ENCODE results near the gene ZSWIM9.

The ZSWIM9 gene

DNA sequence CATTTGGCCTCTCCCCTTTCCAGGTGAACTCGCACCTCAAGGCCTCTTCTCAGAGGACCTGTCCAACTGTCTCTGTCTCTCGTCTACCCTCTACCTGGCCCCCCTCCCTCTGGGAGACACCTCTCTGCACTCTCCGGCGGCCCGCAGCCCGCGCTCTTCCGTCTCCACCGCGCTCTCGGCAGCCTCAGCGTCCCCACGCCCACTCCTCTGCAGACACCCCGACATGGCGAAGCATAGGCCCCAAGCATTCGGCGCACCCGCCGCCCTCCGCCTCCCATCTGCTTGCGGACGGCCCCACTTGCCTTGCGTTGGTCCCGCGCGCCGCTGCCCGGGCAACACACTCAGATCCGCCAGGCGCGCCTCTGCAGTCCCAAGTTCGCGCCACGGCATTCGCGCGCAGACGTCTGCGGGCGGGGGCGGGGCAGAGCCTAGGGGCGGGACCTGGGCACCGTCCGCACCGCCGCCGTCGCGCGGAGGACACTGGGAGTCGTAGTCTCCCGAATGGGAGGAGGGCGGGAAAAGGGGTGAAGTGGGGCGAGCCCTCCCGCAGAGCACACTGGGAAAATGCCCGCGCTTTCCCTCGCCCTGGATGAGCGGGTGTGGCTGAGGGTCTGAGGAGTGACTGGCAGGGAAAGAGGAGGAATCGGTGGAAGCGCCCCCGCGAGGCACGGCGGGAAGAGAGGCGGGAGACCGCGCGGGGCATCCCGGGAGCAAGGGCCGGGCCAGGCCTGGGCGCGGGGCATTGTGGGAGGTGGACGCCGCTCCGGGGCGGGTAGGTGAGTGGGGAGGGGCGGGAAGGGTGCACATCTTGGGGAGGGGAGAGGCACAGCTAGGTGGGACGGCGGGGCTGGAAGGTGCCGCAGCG is at the start of gene ZSWIM9, which contains the start of gene LIG1:
TSS of gene ZSWIM9 (plus strand) at position 742 of the 865 bp plus-strand sequence. CDS start 1,123 bp downstream, outside the sequence.
TSS of gene LIG1 (minus strand) at position 406 of the 865 bp plus-strand sequence. CDS start 4,778 bp downstream, outside the sequence.
- Mint-ChIP-seq H3K4me3 (peak within 1 kb of the TSS; percentile 90), H3K27ac (peak within 1 kb of the TSS; percentile 90), H3K9me3 (no peaks in the 10 kb centered on the region), H3K36me3 (peaks cover 26% of the 10 kb centered on the region), H3K27me3 (no peaks in the 10 kb centered on the region), H3K4me1 (peaks cover 22% of the 10 kb centered on the region)
- peak; percentile 96 for ATAC-seq

DNA sequence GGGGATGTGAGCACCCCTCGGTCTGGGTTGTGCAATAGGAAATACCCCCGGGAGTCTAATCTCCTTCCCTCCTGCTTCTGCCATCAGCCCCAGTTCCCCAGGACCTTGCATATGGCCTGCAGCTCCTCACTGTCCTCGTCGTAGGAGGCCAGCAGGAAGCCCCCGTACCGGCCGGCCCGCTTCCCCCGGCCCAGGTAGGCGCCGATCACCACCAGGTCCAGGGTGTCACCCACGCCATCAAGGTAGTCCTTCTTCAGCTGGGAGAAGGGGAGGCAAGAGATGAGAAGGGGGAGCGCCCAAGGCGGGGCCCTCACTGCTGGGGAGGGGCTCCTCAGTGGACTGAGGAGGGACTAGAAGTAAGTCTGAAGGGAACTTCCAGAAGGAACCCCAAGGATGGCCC is 49.4 kb upstream of the ZSWIM9 start:
- Mint-ChIP-seq H3K9me3 (peaks cover 4% of the 10 kb centered on the region), H3K27ac (no peak overlapping the region), H3K4me3 (no peak overlapping the region), H3K36me3 (peaks cover 58% of the 10 kb centered on the region), H3K27me3 (no peaks in the 10 kb centered on the region), H3K4me1 (peaks cover 21% of the 10 kb centered on the region)
- ATAC-seq = no peak

DNA sequence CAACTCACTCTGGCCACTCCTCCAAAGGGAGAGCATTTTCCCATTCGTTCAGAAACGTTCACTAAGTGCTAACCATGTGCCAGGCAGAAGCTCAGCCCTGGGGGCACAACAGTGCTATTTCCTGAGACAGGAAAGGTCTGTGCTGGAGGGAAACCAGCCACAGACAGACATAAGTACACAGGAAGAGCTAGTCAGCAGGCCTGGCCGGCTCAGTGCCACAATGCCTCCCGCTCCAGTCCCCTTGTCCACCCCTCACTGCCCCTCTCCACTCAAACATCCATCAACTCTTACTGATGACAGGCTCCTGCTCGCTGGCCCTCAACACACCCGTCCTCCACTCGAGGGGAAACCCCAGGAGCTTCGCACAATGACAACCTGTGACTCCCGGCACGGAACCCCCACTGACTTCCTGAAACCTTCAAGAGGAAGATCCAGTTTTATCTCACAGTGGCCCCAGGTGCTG is 48.5 kb upstream of the ZSWIM9 start:
- Mint-ChIP-seq H3K4me3 (peak overlapping the region; percentile 18), H3K9me3 (peaks cover 4% of the 10 kb centered on the region), H3K36me3 (peaks cover 60% of the 10 kb centered on the region), H3K4me1 (peaks cover 21% of the 10 kb centered on the region), H3K27ac (peak overlapping the region; percentile 92), H3K27me3 (no peaks in the 10 kb centered on the region)
- peak; percentile 81 for ATAC-seq

DNA sequence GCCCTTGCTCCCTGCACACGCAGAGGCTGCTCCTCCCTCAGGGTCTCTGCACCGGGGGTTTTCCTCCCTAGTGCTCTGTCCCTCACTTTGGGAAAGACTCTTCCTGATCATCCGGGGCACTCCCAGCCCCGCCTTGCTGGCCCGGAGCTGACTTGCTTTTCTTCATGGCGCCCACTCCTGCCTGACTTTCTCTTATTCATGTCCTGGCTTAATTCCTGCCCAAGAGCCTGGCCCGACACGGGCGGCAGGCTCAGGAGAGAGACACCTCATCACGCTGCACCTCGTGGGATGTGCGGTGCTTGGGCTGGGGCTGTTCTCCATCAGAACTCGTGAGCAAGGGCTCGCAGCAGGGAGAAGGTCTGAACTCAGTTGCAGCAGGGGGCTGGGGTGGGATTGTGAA is 48.1 kb upstream of the ZSWIM9 start:
- H3K27me3 Mint-ChIP-seq = no peaks in the 10 kb centered on the region
- peaks cover 62% of the 10 kb centered on the region for H3K36me3 Mint-ChIP-seq
- H3K9me3 Mint-ChIP-seq = peaks cover 4% of the 10 kb centered on the region
- ATAC-seq = no peak
- H3K27ac Mint-ChIP-seq = peak overlapping the region; percentile 92
- H3K4me1 Mint-ChIP-seq = peaks cover 19% of the 10 kb centered on the region
- peak overlapping the region; percentile 18 for H3K4me3 Mint-ChIP-seq

DNA sequence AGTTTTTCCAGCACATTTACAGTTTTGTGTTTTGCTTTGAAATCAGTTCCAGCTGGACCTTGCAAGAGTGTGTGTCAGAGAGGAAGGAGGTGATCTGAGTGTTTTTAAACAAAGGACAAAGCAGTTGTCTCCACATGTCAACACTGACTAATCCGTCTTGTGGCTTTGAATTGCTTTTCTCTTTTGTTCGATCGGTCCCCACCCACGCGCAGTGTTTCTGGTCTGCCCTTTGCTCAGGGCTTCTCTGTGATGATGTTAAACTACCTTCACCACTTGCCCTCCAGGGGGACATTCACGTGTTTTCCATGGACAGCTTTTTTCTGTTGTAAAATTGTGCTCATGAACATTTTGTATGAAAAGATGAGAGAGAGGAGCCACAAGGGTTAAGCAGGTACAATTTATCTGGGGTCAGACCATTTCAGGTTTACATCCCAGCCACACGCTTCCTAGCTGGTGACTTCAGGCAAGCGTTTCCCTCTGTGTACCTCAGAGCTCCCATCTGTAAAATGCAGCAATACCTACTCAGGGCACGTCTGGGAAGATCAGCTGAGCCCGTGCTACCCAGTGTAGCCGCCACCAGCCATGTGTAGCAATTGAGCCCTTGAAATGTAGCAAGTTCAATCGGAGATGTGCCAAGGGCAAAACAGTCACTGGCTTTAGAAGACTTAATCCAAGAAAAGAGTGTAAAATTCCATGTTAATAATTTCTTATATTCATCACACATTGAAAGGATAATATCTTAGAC is 46.4 kb upstream of the ZSWIM9 start:
- no peak overlapping the region for H3K27ac Mint-ChIP-seq
- H3K4me3 Mint-ChIP-seq = no peak overlapping the region
- H3K4me1 Mint-ChIP-seq = peaks cover 11% of the 10 kb centered on the region
- peaks cover 6% of the 10 kb centered on the region for H3K9me3 Mint-ChIP-seq
- H3K27me3 Mint-ChIP-seq = no peaks in the 10 kb centered on the region
- no peak for ATAC-seq
- peaks cover 68% of the 10 kb centered on the region for H3K36me3 Mint-ChIP-seq

DNA sequence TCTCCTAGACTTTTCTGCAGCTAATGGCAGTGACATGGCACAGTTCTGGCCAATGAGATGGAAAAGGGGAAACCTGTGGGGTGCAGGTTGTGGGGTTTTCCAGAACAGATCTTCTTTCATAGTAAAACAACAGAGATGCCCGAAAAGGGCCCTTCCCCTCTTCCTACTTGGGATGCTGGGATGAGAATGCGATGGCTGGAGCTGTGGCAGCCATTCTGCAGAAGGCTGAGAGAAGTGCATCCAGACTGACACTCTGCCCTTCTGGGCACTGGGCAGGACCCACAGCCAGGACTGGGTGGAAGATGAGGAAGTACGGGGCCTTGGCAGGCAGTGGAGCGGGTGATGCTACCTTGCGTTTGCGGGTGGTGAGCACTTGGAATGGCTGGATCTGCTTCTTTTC is 42.9 kb upstream of the ZSWIM9 start:
- Mint-ChIP-seq H3K9me3 (peaks cover 6% of the 10 kb centered on the region), H3K27me3 (no peaks in the 10 kb centered on the region), H3K27ac (no peak overlapping the region), H3K36me3 (peaks cover 79% of the 10 kb centered on the region), H3K4me1 (peaks cover 2% of the 10 kb centered on the region), H3K4me3 (no peak overlapping the region)
- ATAC-seq = no peak

DNA sequence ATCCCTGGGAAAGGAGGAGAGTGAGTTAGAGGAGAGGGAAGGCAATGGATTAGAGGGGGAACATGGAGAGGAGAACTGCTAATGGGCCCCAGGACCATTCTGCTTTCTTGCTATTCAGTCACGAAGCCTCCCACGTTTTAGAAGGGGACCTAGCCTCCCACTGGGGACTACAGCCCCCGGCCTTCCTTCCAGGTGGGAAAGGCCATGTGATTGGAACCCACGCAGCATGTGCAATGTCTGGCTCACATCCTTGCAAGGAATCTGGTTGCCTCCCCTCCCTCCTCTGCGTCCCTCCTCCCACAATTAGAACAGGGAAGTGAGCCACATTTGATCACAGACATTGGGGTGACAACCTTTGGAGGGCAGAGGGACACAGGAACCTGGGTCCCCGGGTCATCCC is 37.4 kb upstream of the ZSWIM9 start:
- ATAC-seq = no peak
- H3K9me3 Mint-ChIP-seq = peaks cover 5% of the 10 kb centered on the region
- no peaks in the 10 kb centered on the region for H3K27me3 Mint-ChIP-seq
- no peak overlapping the region for H3K27ac Mint-ChIP-seq
- peaks cover 58% of the 10 kb centered on the region for H3K36me3 Mint-ChIP-seq
- no peaks in the 10 kb centered on the region for H3K4me1 Mint-ChIP-seq
- no peak overlapping the region for H3K4me3 Mint-ChIP-seq

DNA sequence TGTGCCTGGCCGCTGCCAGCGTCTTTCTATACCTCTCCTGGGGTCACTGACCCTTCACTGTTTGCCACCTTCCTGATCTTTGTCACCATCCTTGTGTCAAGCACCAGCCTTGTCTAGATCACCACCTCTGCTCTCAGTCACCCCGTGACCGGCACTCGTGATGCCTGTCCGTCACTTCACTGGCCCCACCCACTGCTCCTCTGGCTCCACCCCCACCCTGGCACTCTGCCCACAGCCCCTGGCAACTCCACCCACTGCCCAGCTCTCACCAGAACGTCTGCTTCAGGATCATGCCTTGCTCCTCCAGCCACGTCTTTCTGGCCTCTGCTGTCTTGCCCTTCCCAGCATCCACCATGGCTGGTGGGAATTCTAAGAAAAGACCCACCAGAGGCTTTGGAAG is 35.1 kb upstream of the ZSWIM9 start:
- H3K4me1 Mint-ChIP-seq = no peaks in the 10 kb centered on the region
- ATAC-seq = no peak
- H3K9me3 Mint-ChIP-seq = no peaks in the 10 kb centered on the region
- no peak overlapping the region for H3K4me3 Mint-ChIP-seq
- H3K27me3 Mint-ChIP-seq = no peaks in the 10 kb centered on the region
- H3K27ac Mint-ChIP-seq = no peak overlapping the region
- peaks cover 54% of the 10 kb centered on the region for H3K36me3 Mint-ChIP-seq

DNA sequence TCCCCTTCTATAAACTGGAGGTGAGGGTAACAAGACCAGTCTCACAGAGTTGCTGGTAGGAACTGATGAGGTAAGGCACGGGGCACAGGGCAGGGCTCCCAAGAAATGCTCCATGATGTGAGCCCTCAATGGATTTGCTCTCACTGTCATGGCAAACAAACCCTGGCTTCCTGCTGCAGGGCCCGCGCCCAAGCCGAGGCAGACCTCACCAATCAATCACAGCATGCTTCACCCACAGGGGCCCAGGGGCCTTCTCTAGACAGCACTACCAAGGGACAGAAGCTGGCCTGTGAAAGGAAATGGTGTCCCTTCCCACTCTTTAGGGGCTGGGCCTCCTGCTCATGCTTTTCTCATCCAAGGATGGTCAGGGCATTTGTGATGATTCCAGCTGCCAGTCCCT is 33.9 kb upstream of the ZSWIM9 start:
- Mint-ChIP-seq H3K36me3 (peaks cover 43% of the 10 kb centered on the region), H3K4me1 (no peaks in the 10 kb centered on the region)

DNA sequence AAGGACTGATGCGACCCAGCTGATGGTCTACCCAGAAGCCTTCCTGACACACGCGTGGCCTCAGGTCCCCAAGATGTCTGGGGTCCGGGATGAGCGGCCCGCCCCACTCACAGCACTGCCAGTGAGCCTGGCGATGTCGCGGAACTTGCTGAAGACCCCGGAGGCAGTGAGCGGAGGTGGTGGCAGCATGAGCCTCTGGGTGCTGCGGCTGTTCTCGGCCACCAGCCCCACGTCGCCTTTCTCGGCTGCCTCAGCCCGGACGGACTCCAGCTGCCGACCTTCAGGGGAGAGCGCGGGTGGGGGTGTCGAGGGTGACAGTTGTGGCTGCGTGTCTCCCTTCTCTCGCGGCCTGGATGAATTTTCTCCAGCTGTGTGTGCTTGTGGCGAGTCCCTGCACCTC is 33.1 kb upstream of the ZSWIM9 start:
- ATAC-seq = no peak
- H3K4me1 Mint-ChIP-seq = no peaks in the 10 kb centered on the region
- H3K27me3 Mint-ChIP-seq = no peaks in the 10 kb centered on the region
- peaks cover 36% of the 10 kb centered on the region for H3K36me3 Mint-ChIP-seq
- H3K27ac Mint-ChIP-seq = no peak overlapping the region
- no peak overlapping the region for H3K4me3 Mint-ChIP-seq
- no peaks in the 10 kb centered on the region for H3K9me3 Mint-ChIP-seq

More for the DNA sequence above, 33.9 kb upstream of the ZSWIM9 start:
- ATAC-seq = no peak
- Mint-ChIP-seq H3K9me3 (no peaks in the 10 kb centered on the region), H3K4me3 (no peak overlapping the region), H3K27ac (no peak overlapping the region), H3K27me3 (no peaks in the 10 kb centered on the region)

DNA sequence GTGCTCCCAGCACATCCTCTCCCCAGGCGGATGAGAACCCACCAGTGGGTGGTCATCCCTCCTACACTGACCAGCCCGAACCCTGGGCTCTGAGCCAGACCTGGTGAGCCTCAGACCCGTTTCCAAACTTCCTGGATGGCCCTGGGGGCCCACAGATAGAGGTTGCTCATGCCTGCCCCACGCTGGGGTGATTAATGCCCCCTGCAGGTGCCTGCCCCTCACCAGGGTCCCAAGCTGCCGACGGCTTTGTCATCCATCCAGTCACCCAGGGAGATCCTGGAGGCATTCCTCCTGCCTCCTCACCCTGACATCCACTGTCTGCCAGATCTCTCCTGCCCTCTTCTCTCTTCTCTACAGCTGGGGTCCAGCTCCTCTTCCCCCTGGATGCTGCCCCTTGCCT is 31.4 kb upstream of the ZSWIM9 start:
- Mint-ChIP-seq H3K4me1 (no peaks in the 10 kb centered on the region), H3K9me3 (no peaks in the 10 kb centered on the region), H3K4me3 (no peak overlapping the region), H3K27ac (no peak overlapping the region), H3K27me3 (no peaks in the 10 kb centered on the region), H3K36me3 (peaks cover 53% of the 10 kb centered on the region)
- ATAC-seq = no peak

DNA sequence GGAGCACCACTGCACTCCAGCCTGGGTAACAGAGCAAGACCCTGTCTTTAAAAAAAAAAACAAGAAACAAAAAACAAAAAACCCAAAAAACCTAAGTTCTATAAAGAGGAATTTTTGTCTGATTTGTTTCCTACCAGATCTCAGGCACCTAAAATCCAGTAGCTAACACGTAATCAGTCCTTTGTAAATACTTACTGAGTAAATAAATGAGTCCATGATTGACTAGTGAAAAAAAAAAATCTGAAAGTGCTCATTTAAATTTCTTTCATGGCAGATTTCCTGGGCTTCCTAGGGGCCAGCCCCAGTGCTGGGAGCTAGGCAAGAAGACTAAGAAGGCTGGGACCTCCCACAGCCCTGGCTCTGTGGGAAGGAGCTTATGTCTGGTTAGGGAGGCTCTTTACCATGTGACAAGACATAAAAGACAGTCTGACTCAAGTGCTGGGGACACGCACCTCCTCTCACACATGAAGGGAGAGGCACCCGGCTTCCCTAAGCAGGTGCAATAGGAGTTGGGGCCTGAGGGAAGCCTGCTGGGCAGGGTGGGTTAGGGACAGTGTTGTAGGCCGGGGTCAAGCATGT is 22.8 kb upstream of the ZSWIM9 start:
- Mint-ChIP-seq H3K27me3 (no peaks in the 10 kb centered on the region), H3K27ac (no peak overlapping the region), H3K9me3 (no peaks in the 10 kb centered on the region), H3K4me1 (no peaks in the 10 kb centered on the region), H3K36me3 (peaks cover 67% of the 10 kb centered on the region), H3K4me3 (no peak overlapping the region)
- ATAC-seq = no peak

DNA sequence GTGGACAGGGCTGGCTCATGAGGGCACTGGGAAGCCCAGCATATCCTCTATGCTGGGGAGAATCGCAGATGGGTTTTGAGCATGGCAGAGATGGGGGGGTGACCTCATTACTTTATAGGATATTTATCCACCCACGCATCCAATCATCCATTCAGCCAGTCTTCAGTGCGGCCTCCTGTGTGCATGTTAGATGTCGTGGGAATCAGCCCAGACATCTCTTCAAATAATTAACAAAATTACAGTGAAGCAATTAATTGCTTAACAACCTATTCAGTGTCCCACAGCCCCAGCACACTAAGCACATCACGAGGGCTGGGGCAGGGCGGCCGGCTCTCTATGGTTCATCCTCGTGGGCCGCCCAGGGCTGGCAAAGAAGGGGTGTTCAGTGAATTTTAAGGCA is 21.9 kb upstream of the ZSWIM9 start:
- Mint-ChIP-seq H3K36me3 (peaks cover 58% of the 10 kb centered on the region), H3K27ac (no peak overlapping the region), H3K9me3 (no peaks in the 10 kb centered on the region), H3K4me3 (no peak overlapping the region), H3K27me3 (no peaks in the 10 kb centered on the region), H3K4me1 (no peaks in the 10 kb centered on the region)
- ATAC-seq = no peak

DNA sequence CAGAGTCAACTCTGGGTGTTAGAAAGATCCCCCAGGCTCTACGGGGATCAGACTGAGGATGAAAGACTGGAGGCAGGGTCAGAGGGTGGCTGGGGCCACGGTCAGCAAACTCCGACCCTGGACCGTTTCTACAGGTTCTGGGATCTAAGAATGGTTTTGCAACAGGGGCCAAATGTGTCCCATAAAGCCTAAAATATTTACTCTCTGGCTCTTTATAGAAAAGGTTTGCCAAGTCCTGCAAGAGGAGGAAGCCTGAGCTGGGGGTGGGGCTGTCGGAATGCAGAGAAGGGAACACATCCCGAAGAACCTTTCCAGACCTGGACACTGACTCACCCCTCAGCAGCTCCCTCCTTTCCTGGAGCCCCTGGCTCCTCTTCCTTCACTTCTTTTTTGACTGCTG is 21.1 kb upstream of the ZSWIM9 start:
- no peaks in the 10 kb centered on the region for H3K4me1 Mint-ChIP-seq
- H3K36me3 Mint-ChIP-seq = peaks cover 56% of the 10 kb centered on the region
- H3K4me3 Mint-ChIP-seq = no peak overlapping the region
- ATAC-seq = no peak
- H3K27me3 Mint-ChIP-seq = no peaks in the 10 kb centered on the region
- H3K9me3 Mint-ChIP-seq = no peaks in the 10 kb centered on the region
- H3K27ac Mint-ChIP-seq = no peak overlapping the region

DNA sequence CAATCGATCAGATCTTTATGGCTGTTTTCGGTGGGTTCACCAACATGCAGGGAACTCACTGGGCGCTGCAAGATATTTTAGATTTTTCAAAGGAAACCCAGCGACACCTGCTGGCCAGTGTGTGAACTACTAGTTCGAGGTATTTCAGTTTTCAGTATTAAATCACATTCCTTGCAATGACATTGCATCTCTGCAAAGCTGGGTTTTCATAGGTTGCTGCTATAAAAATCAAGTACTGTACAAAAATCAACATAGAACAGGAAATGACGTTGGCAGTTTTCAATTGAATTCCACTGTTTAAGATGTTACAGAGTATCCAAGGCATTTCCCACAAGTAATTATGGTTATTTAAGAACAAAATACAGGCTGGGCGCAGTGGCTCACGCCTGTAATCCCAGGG is 17.9 kb upstream of the ZSWIM9 start:
- H3K4me1 Mint-ChIP-seq = no peaks in the 10 kb centered on the region
- no peak overlapping the region for H3K4me3 Mint-ChIP-seq
- H3K27me3 Mint-ChIP-seq = no peaks in the 10 kb centered on the region
- no peaks in the 10 kb centered on the region for H3K9me3 Mint-ChIP-seq
- no peak overlapping the region for H3K27ac Mint-ChIP-seq
- H3K36me3 Mint-ChIP-seq = peaks cover 43% of the 10 kb centered on the region
- no peak for ATAC-seq

Data from stimulated activated memory B cell treated with anti-CD40 and anti-IgM and Interleukin-4, amounts not matched to agents 10 μg/mL and 1 μg/mL and 100 μg/mL, for 72 hours (primary cell).